ENCODE data around the gene CEP44.
A peak's percentile ranks its signal among the peaks of the same experiment; 100 is the strongest.
"Not testable (repeated sequence)": the region's sequence is repeated elsewhere in the genome, so short reads cannot be mapped to it uniquely, and the experiment has no call there.

CEP44 gene

GRCh38 chr4:174278467-174278866 lies 5.2 kb upstream of the CEP44 start:
- DNase-seq (ENCODE audit: low spot score), result no peak

GRCh38 chr4:174279433-174280155 lies 4.1 kb upstream of the CEP44 start:
- no peak for DNase-seq (ENCODE audit: low spot score)

DNA sequence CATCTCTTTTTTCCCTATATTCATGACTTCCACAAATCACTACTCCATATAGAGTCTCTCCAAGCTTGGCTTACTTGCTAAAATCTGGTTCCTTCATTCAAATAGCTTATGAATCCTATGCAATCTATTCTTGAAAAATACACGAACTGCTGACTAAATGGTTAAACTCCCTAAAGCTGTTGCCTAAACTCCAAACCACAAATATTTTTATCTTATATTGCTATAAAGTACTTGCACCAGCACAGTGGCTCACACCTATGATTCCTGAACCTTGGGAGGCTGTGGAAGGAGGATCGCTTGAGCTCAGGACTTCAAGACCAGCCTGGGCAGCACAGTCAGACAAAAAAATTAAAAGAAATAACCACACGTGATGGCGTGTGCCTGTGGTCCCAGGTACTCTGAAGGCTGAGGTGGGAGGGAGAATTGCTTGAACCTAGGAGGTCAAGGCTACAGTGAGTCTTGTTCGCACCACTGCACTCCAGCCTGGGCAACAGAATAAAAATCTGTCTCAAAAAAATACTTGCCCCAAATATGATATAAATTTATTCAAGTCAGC lies 2.5 kb upstream of the CEP44 start:
- no peak for DNase-seq (ENCODE audit: low spot score)

DNA sequence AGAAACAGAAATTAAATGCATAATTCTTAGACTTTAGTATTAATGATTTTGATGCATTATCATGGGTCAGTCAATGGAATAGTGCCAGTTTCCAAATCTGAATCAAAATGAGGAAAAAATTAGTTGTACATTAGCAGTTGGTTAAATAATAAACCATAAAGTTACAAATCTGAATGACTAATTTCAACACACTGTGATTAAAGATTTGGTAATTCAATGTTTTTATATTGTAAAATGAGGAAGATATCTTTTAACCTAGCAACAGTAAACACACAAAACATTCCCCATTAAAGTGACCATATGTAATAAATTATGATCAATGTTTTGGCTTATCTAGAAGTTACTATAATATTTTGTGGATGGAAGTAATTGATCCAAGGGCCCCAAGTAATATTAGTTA lies 1.8 kb upstream of the CEP44 start:
- no peak for DNase-seq (ENCODE audit: low spot score)

GRCh38 chr4:174282836-174283506 lies 740 bp upstream of the CEP44 start:
- peak; percentile 86 for DNase-seq (ENCODE audit: low spot score)

- peak; percentile 6 for DNase-seq (ENCODE audit: low spot score)
These were observed 776 bp downstream of the CEP44 start for GRCh38 chr4:174284487-174284886.

DNA sequence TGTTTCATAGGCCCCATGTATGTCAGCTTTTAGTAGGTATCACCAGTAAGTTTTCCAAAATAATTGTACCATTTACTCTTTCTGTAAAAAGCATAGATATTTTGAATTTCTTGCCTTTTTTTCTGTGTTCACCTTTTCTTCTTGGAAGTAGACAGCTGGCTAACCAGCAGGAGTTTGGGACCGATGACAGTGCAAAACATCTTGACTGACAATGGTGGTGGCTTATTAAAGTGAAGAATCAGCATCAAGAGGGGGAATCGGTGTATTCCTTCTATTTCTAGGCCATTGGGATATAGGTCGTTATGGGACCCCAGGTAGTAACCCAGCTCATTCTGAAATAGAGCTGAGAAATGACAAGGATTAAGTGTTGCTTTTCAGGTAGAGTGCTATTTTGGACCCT lies 3.2 kb downstream of the CEP44 start:
- no peak for DNase-seq (ENCODE audit: low spot score)

GRCh38 chr4:174292473-174292872 lies 8.8 kb downstream of the CEP44 start:
- no peak for DNase-seq (ENCODE audit: low spot score)

DNA sequence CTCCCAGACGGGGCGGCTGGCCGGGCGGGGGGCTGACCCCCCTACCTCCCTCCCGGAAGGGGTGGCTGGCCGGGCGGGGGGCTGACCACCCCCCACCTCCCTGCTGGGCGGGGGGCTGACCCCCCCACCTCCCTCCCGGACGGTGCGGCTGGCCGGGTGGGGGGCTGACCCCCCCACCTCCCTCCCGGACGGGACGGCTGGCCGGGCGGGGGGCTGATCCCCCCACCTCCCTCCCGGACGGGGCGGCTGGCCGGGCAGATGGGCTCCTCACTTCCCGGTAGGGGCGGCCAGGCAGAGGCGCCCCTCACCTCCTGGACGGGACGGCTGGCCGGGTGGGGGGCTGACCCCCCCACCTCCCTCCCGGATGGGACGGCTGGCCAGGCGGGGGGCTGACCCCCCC lies 10.9 kb downstream of the CEP44 start:
- not testable (repeated sequence) for DNase-seq (ENCODE audit: low spot score)

DNA sequence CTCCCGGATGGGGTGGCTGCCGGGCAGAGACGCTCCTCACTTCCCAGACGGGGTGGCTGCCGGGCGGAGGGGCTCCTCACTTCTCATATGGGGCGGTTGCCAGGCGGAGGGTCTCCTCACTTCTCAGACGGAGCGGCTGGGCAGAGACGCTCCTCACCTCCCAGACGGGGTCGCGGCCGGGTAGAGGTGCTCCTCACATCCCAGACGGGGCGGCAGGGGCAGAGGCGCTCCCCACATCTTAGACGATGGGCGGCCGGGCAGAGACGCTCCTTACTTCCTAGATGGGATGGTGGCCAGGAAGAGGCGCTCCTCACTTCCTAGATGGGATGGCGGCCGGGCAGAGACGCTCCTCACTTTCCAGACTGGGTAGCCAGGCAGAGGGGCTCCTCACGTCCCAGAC lies 11.4 kb downstream of the CEP44 start:
- DNase-seq (ENCODE audit: low spot score), result not testable (repeated sequence)

- DNase-seq (ENCODE audit: low spot score), result no peak
These were observed 20.0 kb downstream of the CEP44 start for GRCh38 chr4:174303687-174304086.

DNA sequence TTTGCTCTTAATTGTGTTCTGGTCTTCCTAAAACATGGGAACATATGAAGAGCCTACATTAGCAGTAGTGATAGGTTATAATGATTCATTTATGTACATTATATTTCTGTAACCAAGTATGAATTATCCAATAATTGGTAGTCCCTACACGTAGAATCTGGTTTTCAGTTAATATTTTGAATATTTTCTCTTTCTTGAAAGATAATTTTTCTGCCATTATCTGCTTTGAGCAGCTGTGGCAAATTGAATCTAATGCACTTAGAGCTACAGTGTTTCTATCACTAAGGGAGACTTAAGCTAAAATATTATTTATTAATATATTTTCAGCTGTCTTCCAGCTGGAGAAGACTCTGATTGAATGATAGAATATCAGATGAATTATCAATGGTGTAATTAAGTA lies 21.0 kb downstream of the CEP44 start:
- no peak for DNase-seq (ENCODE audit: low spot score)

DNA sequence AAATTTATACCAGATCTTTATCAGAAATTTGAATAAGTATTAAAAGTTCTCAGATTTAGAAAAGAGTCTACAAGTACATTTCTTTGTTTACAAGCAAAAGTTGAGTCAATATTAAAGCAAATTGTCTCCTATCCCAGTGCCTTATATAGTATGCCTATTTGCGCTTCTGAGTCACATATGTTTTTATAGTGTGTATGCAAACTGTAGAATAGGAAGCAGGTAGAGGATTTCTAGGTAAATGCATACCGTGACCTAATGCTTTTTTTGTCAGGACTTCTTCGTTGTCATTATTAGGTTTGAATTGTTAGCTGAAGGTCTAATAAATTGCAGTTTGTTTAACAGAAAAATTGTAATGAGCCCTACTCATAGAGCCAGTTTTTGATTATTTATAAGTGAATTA lies 22.2 kb downstream of the CEP44 start:
- no peak for DNase-seq (ENCODE audit: low spot score)

DNA sequence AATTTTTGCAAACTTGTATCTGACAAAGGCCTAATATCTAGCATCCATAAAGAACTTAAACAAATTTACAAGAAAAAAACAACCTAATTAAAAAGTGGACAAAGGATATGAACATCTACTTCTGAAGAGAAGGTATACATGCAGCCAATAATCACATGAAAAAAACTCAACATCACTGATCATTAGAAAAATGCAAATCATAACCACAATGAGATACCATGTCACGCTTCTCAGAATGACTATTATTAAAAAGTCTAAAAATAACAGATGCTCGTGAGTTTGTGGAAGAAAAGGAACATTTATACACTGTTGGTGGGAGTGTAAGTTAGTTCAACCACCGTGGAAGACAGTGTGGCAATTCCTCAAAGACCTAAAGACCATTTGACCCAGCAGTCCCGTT lies 24.0 kb downstream of the CEP44 start:
- DNase-seq (ENCODE audit: low spot score), result no peak

DNA sequence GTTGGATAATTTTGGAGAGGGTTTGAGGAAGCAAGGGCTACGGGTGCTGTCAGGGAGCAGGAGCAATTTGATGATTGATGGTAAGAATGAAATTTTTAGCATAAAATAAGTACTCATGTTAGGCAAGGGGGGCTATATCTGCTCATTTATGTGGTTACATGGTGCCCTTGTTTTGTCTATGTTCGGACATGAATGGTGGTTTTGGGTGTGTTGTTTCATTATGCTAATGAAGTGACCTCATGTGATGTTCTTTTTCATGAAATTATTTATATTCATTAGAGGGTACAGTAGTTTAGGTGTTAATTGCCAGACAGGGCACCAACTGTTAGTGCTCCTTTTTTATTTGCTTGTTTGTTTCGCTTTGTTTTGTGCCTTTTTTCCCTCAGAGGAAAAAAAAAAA lies 29.3 kb downstream of the CEP44 start:
- DNase-seq (ENCODE audit: low spot score), result no peak

GRCh38 chr4:174314274-174314673 lies 30.6 kb downstream of the CEP44 start:
- no peak for DNase-seq (ENCODE audit: low spot score)

GRCh38 chr4:174314770-174315169 lies 31.1 kb downstream of the CEP44 start:
- no peak for DNase-seq (ENCODE audit: low spot score)

GRCh38 chr4:174316546-174316945 lies 32.8 kb downstream of the CEP44 start:
- DNase-seq (ENCODE audit: low spot score), result no peak

DNA sequence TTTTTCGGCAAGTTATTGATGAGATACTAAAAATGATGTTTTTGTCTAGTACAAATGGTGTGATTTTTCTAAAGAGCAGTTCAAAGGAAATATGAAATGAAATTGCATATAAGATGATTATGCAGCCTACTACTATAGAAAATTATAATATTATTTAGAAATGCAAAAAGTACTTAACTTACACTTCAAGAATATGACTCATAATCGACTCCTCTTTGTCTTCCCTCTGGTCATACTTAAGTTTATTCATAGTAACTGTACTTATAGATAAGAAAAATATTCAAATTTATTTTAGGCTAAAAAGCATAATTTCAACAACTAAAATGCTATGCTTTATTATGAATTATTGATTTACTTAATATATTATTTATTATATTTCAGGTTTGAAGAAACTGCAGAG lies 33.2 kb downstream of the CEP44 start:
- no peak for DNase-seq (ENCODE audit: low spot score)

GRCh38 chr4:174317531-174317930 lies 33.8 kb downstream of the CEP44 start:
- DNase-seq (ENCODE audit: low spot score), result no peak

- DNase-seq (ENCODE audit: low spot score), result peak; percentile 54
These were observed 35.4 kb downstream of the CEP44 start for GRCh38 chr4:174318829-174319764.

Data from SK-N-DZ (cell line).